OCI-LY3 (cell line): ENCODE results near the gene HOXA11.

Experiments
- H2AFZ ChIP-seq: fragments of 200-600, 300-600 bp; shearing (Covaris generic); 2 replicates; pipeline ENCODE4 v1.6.0; 2014; ENCODE audit warnings: antibody characterized with exemption, low read depth, low read length
- H3K27ac ChIP-seq: fragments of 200-600, 300-600 bp; sonication (generic); 2 replicates; pipeline ENCODE4 v1.5.1; 2014; ENCODE audit warnings: mild to moderate bottlenecking, low read length, moderate library complexity, mixed read lengths
- H3K27me3 ChIP-seq: fragments of 200-600, 300-600 bp; sonication (generic); 2 replicates; pipeline ENCODE4 v1.6.1; 2014; ENCODE audit warnings: low read depth, low read length, mixed read lengths
- H3K36me3 ChIP-seq: fragments of 200-600, 300-600 bp; sonication (generic); replicated peaks from 2 replicates; pipeline ENCODE3; 2014; ENCODE audit warnings: low read depth, low read length, mixed read lengths
- H3K4me1 ChIP-seq: fragments of 300-600, 200-600 bp; sonication (generic); 2 replicates; pipeline ENCODE4 v1.6.1; 2014; ENCODE audit warnings: low read length, mixed read lengths
- H3K4me2 ChIP-seq: fragments of 200-600, 300-600 bp; sonication (generic); 2 replicates; pipeline ENCODE4 v1.6.1; 2014; ENCODE audit warnings: low read length, mixed read lengths
- H3K4me3 ChIP-seq: fragments of 300-600, 200-600 bp; sonication (generic); 2 replicates; pipeline ENCODE4 v1.5.1; 2014; ENCODE audit warnings: antibody characterized with exemption, mild to moderate bottlenecking, low read length, moderate library complexity
- H3K79me2 ChIP-seq: fragments of 300-600, 200-600 bp; shearing (Covaris generic); 2 replicates; pipeline ENCODE4 v1.6.1; 2014; ENCODE audit warnings: mild to moderate bottlenecking, low read length, mixed read lengths
- H3K9ac ChIP-seq: fragments of 300-600, 200-600 bp; shearing (Covaris generic); 2 replicates; pipeline ENCODE4 v1.6.0; 2014; ENCODE audit warnings: mild to moderate bottlenecking, low read length, moderate library complexity
- H3K9me3 ChIP-seq: fragments of 200-600, 300-600 bp; shearing (Covaris generic); 2 replicates; pipeline ENCODE4 v1.6.1; 2014; ENCODE audit warnings: low read length, mixed read lengths; ENCODE audit not compliant: insufficient read depth
- H4K20me1 ChIP-seq: fragments of 200-600, 300-600 bp; sonication (generic); 2 replicates; pipeline ENCODE4 v1.6.1; 2016; ENCODE audit warnings: low read length, mixed read lengths; ENCODE audit not compliant: insufficient read depth
- CTCF ChIP-seq: fragments of 200-600, 300-600 bp; sonication (generic); IDR thresholded peaks from 2 replicates; pipeline ENCODE4 v1.5.1; 2014; ENCODE audit warnings: antibody characterized with exemption, low read length, low read depth
- EZH2phosphoT487 ChIP-seq: fragments of 200-600 bp; shearing (Covaris generic); IDR thresholded peaks from 2 replicates; pipeline ENCODE4 v1.6.1; 2018; ENCODE audit warnings: antibody characterized with exemption, mixed run types, low read depth

Gene HOXA11

GRCh38 chr7:27193335-27194001, 8.4 kb upstream of the HOXA11 start:
- TF ChIP-seq CTCF (no peak), EZH2phosphoT487 (no peak)
- no peaks in the 10 kb centered on the region for H3K27me3 ChIP-seq
- H4K20me1 ChIP-seq = no peaks in the 10 kb centered on the region
- no peaks in the 10 kb centered on the region for H3K36me3 ChIP-seq
- no peak overlapping the region for H3K4me3 ChIP-seq
- H3K4me2 ChIP-seq = no peak overlapping the region
- no peak overlapping the region for H3K9ac ChIP-seq
- H3K9me3 ChIP-seq = no peaks in the 10 kb centered on the region
- no peak overlapping the region for H2AFZ ChIP-seq
- no peaks in the 10 kb centered on the region for H3K4me1 ChIP-seq
- H3K27ac ChIP-seq = no peak overlapping the region
- no peaks in the 10 kb centered on the region for H3K79me2 ChIP-seq

- Histone ChIP-seq H3K79me2 (no peaks in the 10 kb centered on the region), H3K9me3 (no peaks in the 10 kb centered on the region), H3K4me1 (no peaks in the 10 kb centered on the region), H3K4me2 (no peak overlapping the region), H4K20me1 (no peaks in the 10 kb centered on the region), H2AFZ (no peak overlapping the region), H3K4me3 (no peak overlapping the region), H3K27me3 (no peaks in the 10 kb centered on the region), H3K27ac (no peak overlapping the region), H3K9ac (no peak overlapping the region), H3K36me3 (no peaks in the 10 kb centered on the region)
- TF ChIP-seq EZH2phosphoT487 (no peak), CTCF (no peak)
Measured at GRCh38 chr7:27192546-27193334, 7.7 kb upstream of the HOXA11 start.

DNA sequence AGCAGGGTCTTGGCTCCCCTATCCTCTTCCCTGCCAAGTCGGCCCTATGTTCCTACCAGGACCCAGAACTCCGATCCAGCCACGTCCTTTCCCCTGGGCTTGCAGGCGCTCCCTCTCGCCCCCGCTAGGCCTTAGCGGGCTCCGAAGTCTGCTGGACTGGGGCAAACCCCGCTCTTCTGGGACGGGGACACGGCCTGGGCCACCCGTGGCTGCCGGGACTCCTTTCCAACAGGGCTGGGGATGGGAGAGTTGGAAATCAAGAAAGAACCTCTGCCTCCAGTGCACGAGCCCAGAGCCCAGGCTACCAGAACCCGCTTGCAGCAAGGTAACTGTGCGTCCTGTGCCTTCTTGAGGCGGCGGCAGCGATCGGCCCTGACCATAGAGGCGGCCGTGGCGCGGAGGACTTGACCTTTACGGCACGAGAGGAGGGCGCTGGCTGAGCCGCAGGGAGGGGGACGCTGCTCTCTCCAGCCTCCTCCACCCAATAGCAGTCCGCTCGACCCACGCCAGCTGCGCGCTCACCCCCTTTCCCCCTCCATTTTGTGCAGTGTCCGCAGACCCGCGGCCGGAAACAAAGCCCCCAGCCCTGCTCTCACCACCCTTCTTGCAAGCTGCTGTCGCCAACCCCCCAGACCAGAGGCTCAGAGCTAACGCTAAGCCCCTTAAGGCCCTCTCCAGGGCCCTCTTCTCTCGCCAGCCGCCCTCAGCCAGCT, 7.0 kb upstream of the HOXA11 start:
- H3K4me1 ChIP-seq = no peaks in the 10 kb centered on the region
- no peaks in the 10 kb centered on the region for H3K9me3 ChIP-seq
- no peaks in the 10 kb centered on the region for H3K79me2 ChIP-seq
- H3K9ac ChIP-seq = no peak overlapping the region
- H3K36me3 ChIP-seq = no peaks in the 10 kb centered on the region
- H3K27ac ChIP-seq = no peak overlapping the region
- no peaks in the 10 kb centered on the region for H3K27me3 ChIP-seq
- no peak overlapping the region for H3K4me3 ChIP-seq
- no peaks in the 10 kb centered on the region for H4K20me1 ChIP-seq
- no peak overlapping the region for H2AFZ ChIP-seq
- TF ChIP-seq EZH2phosphoT487 (no peak), CTCF (no peak)
- H3K4me2 ChIP-seq = no peak overlapping the region

DNA sequence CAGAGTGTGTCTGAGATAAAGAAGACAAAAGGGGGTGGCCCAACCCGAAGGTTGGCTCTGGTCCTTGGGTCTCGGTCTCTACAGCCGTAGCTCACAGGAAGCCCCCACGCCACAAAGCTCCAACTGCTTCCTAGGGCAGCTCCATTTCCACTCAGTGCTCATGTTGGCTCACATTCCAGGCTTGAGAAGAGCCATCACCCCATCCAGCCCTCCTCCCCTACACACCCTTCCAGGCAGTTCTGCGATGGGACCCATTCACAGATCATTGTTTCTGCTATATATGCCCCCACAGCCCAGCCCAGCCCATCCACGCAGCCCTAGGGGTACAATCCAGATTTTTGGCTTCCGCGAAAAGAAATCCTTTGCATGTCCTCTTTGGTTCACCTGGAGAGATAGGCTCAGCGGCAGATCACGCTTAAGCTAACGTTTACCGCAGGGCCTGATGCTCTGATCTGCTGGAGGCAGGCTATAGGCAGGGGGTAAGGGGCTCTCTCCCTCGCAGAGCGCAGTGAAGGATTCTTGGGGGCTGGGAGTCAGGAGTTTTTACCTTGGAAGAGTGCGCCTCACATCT, 6.2 kb upstream of the HOXA11 start:
- no peak for TF ChIP-seq EZH2phosphoT487
- no peak for TF ChIP-seq CTCF
- Histone ChIP-seq H4K20me1 (no peaks in the 10 kb centered on the region), H3K9me3 (no peaks in the 10 kb centered on the region), H3K79me2 (no peaks in the 10 kb centered on the region), H3K4me1 (no peaks in the 10 kb centered on the region), H3K4me2 (no peak overlapping the region), H3K27me3 (no peaks in the 10 kb centered on the region), H3K27ac (no peak overlapping the region), H2AFZ (no peak overlapping the region), H3K4me3 (no peak overlapping the region), H3K9ac (no peak overlapping the region), H3K36me3 (no peaks in the 10 kb centered on the region)
